Osteocyte (in vitro differentiated cells): Measurements from ENCODE around the gene RALGPS1. TPM values are rescaled to one million over a fixed set of nuclear protein-coding genes. Genes with fewer than 3 reads are reported as not detected.

Experiments used
- DNase-seq: peaks from one replicate; pipeline ENCODE4 v3.0.0; 2021; ENCODE audit warnings: mixed read lengths; ENCODE audit not compliant: unreplicated experiment; ENCODE audit errors: extremely low spot score
- H3K27ac Mint-ChIP-seq: one replicate; pipeline ENCODE4 v1.8.0; 2021; ENCODE audit warnings: mild to moderate bottlenecking, mixed read lengths; ENCODE audit not compliant: unreplicated experiment
- H3K27me3 Mint-ChIP-seq: one replicate; pipeline ENCODE4 v1.8.0; 2021; ENCODE audit warnings: mixed read lengths; ENCODE audit not compliant: unreplicated experiment
- H3K36me3 Mint-ChIP-seq: one replicate; pipeline ENCODE4 v1.8.0; 2021; ENCODE audit warnings: mixed read lengths; ENCODE audit not compliant: unreplicated experiment
- H3K4me1 Mint-ChIP-seq: one replicate; pipeline ENCODE4 v1.8.0; 2021; ENCODE audit warnings: mixed read lengths; ENCODE audit not compliant: unreplicated experiment
- H3K4me3 Mint-ChIP-seq: one replicate; pipeline ENCODE4 v1.8.0; 2021; ENCODE audit warnings: mild to moderate bottlenecking, moderate library complexity, mixed read lengths; ENCODE audit not compliant: unreplicated experiment
- H3K9me3 Mint-ChIP-seq: one replicate; pipeline ENCODE4 v1.8.0; 2021; ENCODE audit warnings: mixed read lengths; ENCODE audit not compliant: unreplicated experiment
- CTCF ChIP-seq: fragments of 200-600 bp; sonication (generic); IDR thresholded peaks from 2 replicates; pipeline ENCODE4 v1.5.0; 2021; ENCODE audit warnings: antibody characterized with exemption, mild to moderate bottlenecking, moderate library complexity
- total RNA-seq: library from RNA; stranded (reverse); gene quantifications from 2 replicates; pipeline ENCODE4 v1.2.1, GENCODE V29; 2021

Gene RALGPS1
- total RNA-seq, 1 donor from 2014 or later, result 9.9 TPM

- no peak for DNase-seq
- Mint-ChIP-seq H3K36me3 (no peaks in the 10 kb centered on the region), H3K4me1 (peaks cover 8% of the 10 kb centered on the region), H3K27me3 (no peaks in the 10 kb centered on the region), H3K27ac (no peak overlapping the region), H3K4me3 (no peak overlapping the region), H3K9me3 (no peaks in the 10 kb centered on the region)
- TF ChIP-seq CTCF, result peak; percentile 57
Observed at GRCh38 chr9:127204771-127205470, 290.3 kb downstream of the RALGPS1 start.

- TF ChIP-seq CTCF, result no peak
- H3K36me3 Mint-ChIP-seq, result no peaks in the 10 kb centered on the region
- DNase-seq, result no peak
- H3K4me1 Mint-ChIP-seq, result peaks cover 8% of the 10 kb centered on the region
- no peaks in the 10 kb centered on the region for H3K27me3 Mint-ChIP-seq
- H3K9me3 Mint-ChIP-seq, result no peaks in the 10 kb centered on the region
- H3K27ac Mint-ChIP-seq, result no peak overlapping the region
- no peak overlapping the region for H3K4me3 Mint-ChIP-seq
Observed at GRCh38 chr9:127205952-127206351, 291.4 kb downstream of the RALGPS1 start.

GRCh38 chr9:127206666-127207065 is 292.1 kb downstream of the RALGPS1 start:
- TF ChIP-seq CTCF, result no peak
- H3K27me3 Mint-ChIP-seq, result no peaks in the 10 kb centered on the region
- DNase-seq, result no peak
- no peaks in the 10 kb centered on the region for H3K36me3 Mint-ChIP-seq
- H3K4me1 Mint-ChIP-seq, result peaks cover 8% of the 10 kb centered on the region
- H3K4me3 Mint-ChIP-seq, result no peak overlapping the region
- no peak overlapping the region for H3K27ac Mint-ChIP-seq
- H3K9me3 Mint-ChIP-seq, result no peaks in the 10 kb centered on the region

- no peak overlapping the region for H3K27ac Mint-ChIP-seq
- no peaks in the 10 kb centered on the region for H3K36me3 Mint-ChIP-seq
- H3K9me3 Mint-ChIP-seq, result no peaks in the 10 kb centered on the region
- no peaks in the 10 kb centered on the region for H3K27me3 Mint-ChIP-seq
- peaks cover 8% of the 10 kb centered on the region for H3K4me1 Mint-ChIP-seq
- DNase-seq, result no peak
- no peak overlapping the region for H3K4me3 Mint-ChIP-seq
- no peak for TF ChIP-seq CTCF
Observed at GRCh38 chr9:127207734-127208410, 293.3 kb downstream of the RALGPS1 start.

DNA sequence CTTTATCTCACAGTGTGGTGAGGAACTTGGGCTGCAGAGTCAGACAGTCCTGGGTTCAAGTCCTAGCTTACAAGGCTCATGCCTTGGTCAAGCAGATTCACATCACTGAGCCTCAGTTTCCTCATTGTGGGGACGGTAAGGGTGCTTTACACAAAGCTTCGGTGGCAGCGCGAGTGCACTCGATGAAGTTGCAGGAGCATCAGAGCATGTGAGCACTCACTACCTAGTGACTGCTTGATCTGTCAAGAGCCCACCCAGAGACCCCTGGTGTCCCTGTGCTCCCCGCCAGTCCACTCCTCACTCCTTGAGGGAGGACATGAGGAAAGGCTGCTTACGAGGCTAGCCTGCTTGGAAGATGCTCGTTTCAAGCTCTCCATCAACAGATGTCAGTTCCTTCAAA is 293.8 kb downstream of the RALGPS1 start:
- Mint-ChIP-seq H3K4me1 (peaks cover 8% of the 10 kb centered on the region), H3K27ac (no peak overlapping the region), H3K27me3 (no peaks in the 10 kb centered on the region), H3K9me3 (no peaks in the 10 kb centered on the region), H3K4me3 (no peak overlapping the region), H3K36me3 (no peaks in the 10 kb centered on the region)
- TF ChIP-seq CTCF, result no peak
- DNase-seq, result no peak
